GM12874 (cell line): Measurements from ENCODE around the gene CACNG3.

ENCODE experiments used
- CTCF ChIP-seq: IDR thresholded peaks from 2 replicates; pipeline ENCODE4 v1.5.1; 2011; ENCODE audit warnings: low read depth, mild to moderate bottlenecking, control low read depth, low read length, moderate library complexity; ENCODE audit not compliant: insufficient read depth

Gene CACNG3

GRCh38 chr16:24255456-24256371 is at the start of gene CACNG3:
Gene CACNG3, plus strand, starts transcription at chr16:24256335. Its CDS starts 420 bp downstream, at chr16:24256755.
- no peak for TF ChIP-seq CTCF

- no peak for TF ChIP-seq CTCF
These were observed 49.2 kb upstream of the CACNG3 start for GRCh38 chr16:24206926-24207325.

DNA sequence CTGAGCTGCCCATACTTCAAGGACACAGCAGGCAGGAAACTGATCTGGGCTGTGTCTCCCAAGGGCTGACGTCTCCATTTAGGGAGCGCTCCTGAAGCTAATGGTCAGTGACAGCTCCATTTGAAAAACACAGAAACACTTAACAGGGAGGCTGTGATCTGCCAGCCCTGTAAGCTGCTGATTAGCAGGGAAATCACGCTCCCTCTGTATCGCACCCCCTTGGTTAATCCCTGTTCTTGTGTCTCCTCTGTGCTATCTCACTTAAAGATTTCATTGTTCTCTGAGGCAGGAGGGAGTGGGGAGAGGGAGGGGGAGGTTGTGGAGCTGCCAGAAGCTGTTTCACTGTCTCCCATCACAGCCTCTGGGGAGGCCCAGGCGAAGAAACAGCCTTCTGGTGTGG is 47.4 kb upstream of the CACNG3 start:
- no peak for TF ChIP-seq CTCF

DNA sequence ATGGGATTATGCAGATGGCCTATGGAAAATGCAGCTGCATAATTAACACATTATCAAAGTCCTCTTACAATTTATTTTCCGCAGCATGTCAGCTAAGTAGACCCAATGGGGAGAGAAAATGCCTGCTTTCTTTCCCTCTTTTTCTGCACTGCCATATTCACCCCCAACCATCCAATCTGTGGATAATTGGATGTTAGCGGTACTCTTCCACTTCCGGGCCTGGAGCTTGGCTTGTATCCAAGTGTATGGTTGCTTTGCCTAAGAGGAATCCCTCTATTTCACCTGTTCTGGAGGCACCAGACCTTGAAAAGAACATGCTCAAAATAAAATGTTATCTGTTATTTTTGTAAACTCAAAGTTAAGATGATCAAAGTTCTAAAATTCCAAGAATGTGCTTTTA is 41.1 kb upstream of the CACNG3 start:
- no peak for TF ChIP-seq CTCF

DNA sequence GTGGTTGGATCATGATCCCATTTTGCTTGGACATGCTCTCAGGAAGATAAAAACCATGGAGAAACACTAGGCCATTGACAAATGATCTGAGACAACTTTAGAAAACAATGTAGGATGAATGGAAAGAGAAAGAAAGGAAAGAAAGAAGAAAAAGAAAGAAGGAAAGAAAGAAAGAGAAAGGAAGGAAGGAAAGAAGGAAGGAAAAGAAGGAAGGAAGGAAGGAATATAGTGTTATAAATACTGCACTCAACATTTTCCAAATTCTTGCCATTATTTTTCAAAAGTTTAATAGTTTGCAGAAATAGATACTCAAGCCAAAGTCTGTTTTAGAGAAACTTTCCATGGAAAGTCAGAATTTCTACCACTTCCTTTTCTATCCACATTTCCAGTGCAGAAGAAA is 39.2 kb upstream of the CACNG3 start:
- TF ChIP-seq CTCF, result no peak

DNA sequence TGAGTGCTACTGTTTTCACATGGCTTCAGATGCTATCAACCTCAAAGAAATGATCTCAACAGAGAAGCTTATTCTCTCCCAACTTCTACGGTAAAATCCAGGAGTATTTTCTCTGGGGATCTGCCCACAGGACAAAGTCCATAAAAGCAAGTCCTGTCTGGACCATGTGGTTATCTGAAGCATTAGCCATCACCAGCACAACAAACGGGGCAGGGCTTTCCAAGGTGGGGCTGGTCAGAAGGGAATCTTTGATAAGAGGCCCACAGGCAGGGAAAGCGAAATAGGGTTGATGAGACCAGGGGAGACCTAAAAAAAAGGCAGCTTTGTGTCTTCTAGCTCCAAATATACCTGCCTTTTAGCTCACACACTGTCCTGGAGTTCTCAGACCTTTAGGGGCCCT is 38.7 kb upstream of the CACNG3 start:
- no peak for TF ChIP-seq CTCF

DNA sequence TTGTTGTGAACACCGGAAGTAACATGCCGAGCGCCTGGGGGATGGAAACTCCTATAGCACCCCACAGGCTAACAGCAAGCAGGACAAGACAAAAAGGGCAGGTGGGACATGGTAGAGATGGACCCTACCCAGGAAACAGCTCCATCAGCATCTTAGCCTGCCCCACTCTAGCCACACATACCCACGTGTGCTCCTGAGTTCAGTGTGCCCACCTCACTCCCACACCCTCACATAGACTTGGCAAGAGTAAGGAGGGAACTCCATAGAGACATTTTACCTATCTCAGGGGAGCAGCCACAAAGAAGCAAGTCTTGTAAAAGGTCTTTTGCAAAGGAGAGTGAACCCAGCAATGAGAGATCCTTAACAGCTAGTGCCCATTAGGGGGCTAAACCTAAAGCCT is 37.8 kb upstream of the CACNG3 start:
- TF ChIP-seq CTCF, result no peak
